Activated CD8-positive, alpha-beta T cell treated with anti-CD3 and anti-CD28 coated beads for 36 hours (primary cell): ENCODE data around the gene HMCN1. TPM values are rescaled to one million over a fixed set of nuclear protein-coding genes. Genes with fewer than 3 reads are reported as not detected.

Experiments used
- ATAC-seq: fragments of 200-7000 bp; cut with Tn5 transposase; one replicate; pipeline ENCODE4 v1.10.0; 2021; ENCODE audit warnings: mild to moderate bottlenecking, moderate library complexity
- CTCF ChIA-PET: fragments of 350-600 bp; sonication (Branson Sonifier 250); formaldehyde crosslinking; loops from one replicate; lab custom pipeline; 2021; ENCODE audit warnings: antibody characterized with exemption; lab: Charles Lee
- POLR2A ChIA-PET: fragments of 350-600 bp; sonication (Branson Sonifier 250); formaldehyde crosslinking; loops from one replicate; lab custom pipeline; 2021; ENCODE audit warnings: antibody characterized with exemption; lab: Charles Lee
- DNase-seq: peaks from one replicate; pipeline ENCODE4 v3.0.0-alpha.2; 2020
- H3K27ac Mint-ChIP-seq: one replicate; pipeline ENCODE4 v1.8.0; 2021; ENCODE audit warnings: mild to moderate bottlenecking, mixed read lengths
- H3K27me3 Mint-ChIP-seq: one replicate; pipeline ENCODE4 v1.8.0; 2021; ENCODE audit warnings: mixed read lengths
- H3K36me3 Mint-ChIP-seq: one replicate; pipeline ENCODE4 v1.8.0; 2021; ENCODE audit warnings: low read depth, mixed read lengths
- H3K4me1 Mint-ChIP-seq: one replicate; pipeline ENCODE4 v1.8.0; 2021; ENCODE audit warnings: low read depth, mixed read lengths
- H3K4me3 Mint-ChIP-seq: one replicate; pipeline ENCODE4 v1.8.0; 2021; ENCODE audit warnings: mild to moderate bottlenecking, moderate library complexity, mixed read lengths
- H3K9me3 Mint-ChIP-seq: one replicate; pipeline ENCODE4 v1.8.0; 2021; ENCODE audit warnings: mixed read lengths
- CTCF ChIP-seq: fragments of 200-600 bp; IDR thresholded peaks from one replicate; pipeline ENCODE4 v1.8.0; 2022; ENCODE audit warnings: antibody characterized with exemption, mild to moderate bottlenecking
- intact Hi-C: fragments of 100-400 bp; cut with micrococcal nuclease; formaldehyde crosslinking; loops from one replicate; pipeline ENCODE4 v1.10.0; 2022
- total RNA-seq, 2 experiments: library from RNA; stranded (reverse); gene quantifications; one replicate each; pipeline ENCODE4 v1.2.3, GENCODE V29; 2021

The HMCN1 gene
- total RNA-seq, 2 experiments from 2014 or later = not detected

DNA sequence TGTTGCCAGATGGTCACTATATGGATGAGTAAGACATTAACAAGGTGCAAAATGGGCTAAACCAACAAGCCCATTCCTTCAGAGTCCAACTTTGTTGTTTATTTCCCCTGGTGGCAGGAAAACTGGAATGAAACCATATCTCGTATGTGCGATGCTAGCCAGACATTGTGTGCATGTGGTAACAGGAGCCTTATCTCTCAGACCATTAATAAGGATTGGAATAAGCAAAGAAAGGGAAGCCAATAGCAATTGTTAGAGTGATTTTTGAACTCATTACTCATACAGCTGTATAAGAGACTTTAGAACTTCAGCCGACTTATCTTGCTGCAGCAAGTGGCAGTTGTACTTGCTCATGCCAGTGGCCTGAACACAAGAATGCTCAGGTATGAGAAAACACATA, 30.0 kb upstream of the HMCN1 start:
- TF ChIP-seq CTCF = no peak
- CTCF ChIA-PET = no interaction called here
- intact Hi-C loops = no loop called here
- Mint-ChIP-seq H3K27ac (no peak overlapping the region), H3K4me1 (peaks cover 5% of the 10 kb centered on the region), H3K27me3 (peaks cover 19% of the 10 kb centered on the region), H3K4me3 (no peak overlapping the region), H3K36me3 (no peaks in the 10 kb centered on the region), H3K9me3 (no peaks in the 10 kb centered on the region)
- DNase-seq (no peak), ATAC-seq (no peak)
- POLR2A ChIA-PET = no interaction called here

DNA sequence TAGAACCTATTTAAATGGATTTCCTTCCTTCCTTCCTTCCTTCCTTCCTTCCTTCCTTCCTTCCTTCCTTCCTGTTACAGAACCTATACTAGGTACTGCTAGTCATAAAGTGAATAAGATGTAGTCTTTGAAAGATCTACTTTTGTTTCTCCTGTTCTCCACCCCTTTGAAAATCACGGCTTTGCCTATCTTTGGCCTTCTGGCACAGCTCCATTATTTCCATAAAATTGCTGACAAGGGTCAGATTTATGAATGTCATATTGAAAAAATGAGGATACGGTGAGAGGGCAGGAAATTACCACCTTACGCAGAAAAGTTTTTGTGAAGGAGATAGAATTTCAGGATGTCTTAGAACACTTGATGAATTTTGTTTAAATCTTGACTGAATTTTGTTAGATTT, 18.1 kb upstream of the HMCN1 start:
- intact Hi-C loops = no loop called here
- ChIA-PET CTCF (no interaction called here), POLR2A (no interaction called here)
- no peak overlapping the region for H3K27ac Mint-ChIP-seq
- no peaks in the 10 kb centered on the region for H3K4me1 Mint-ChIP-seq
- peaks cover 2% of the 10 kb centered on the region for H3K9me3 Mint-ChIP-seq
- peaks cover 14% of the 10 kb centered on the region for H3K27me3 Mint-ChIP-seq
- no peak overlapping the region for H3K4me3 Mint-ChIP-seq
- H3K36me3 Mint-ChIP-seq = no peaks in the 10 kb centered on the region
- no peak for TF ChIP-seq CTCF
- no peak for DNase-seq
- ATAC-seq = no peak

DNA sequence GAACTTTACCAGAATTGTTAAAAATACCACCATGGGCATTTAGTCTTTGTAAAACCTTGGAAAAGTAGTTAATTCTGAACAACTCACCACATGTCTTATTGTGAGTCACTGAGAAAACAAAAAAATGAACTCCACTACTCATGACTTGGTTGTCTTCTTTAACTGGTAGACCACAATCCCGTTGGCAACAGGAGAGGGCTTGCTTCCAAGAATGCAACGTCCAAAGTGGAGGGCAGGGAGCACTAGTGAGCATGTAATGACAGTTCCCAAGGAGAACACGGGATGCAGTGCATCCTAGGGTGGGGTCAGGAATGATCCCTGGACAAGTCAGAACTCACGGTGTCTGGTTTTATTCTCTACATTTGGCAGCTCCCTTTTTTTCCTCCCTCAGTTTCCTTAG, 15.2 kb upstream of the HMCN1 start:
- Mint-ChIP-seq H3K36me3 (no peaks in the 10 kb centered on the region), H3K27me3 (peaks cover 12% of the 10 kb centered on the region), H3K4me1 (no peaks in the 10 kb centered on the region), H3K9me3 (no peaks in the 10 kb centered on the region), H3K4me3 (no peak overlapping the region), H3K27ac (no peak overlapping the region)
- no peak for ATAC-seq
- ChIA-PET POLR2A (no interaction called here), CTCF (no interaction called here)
- intact Hi-C loops = no loop called here
- no peak for TF ChIP-seq CTCF
- DNase-seq = no peak

- ChIA-PET CTCF (interaction anchor here (0.9 to 1.6 kb wide), 7 partner anchors 8 to 389 kb away, joined by 3 to 5 read pairs (median 4); partner anchors contain the start of gene HMCN1), POLR2A (interaction anchor here (0.6 kb wide), 1 partner anchor 14 kb away, joined by 3 read pairs; no protein-coding TSS in a partner anchor)
- no peaks in the 10 kb centered on the region for H3K9me3 Mint-ChIP-seq
- H3K27ac Mint-ChIP-seq = no peak overlapping the region
- peak; percentile 58 for TF ChIP-seq CTCF
- intact Hi-C loops = no loop called here
- no peak for ATAC-seq
- DNase-seq = no peak
- H3K27me3 Mint-ChIP-seq = peaks cover 6% of the 10 kb centered on the region
- no peaks in the 10 kb centered on the region for H3K36me3 Mint-ChIP-seq
- no peaks in the 10 kb centered on the region for H3K4me1 Mint-ChIP-seq
- no peak overlapping the region for H3K4me3 Mint-ChIP-seq
Observed at GRCh38 chr1:185720633-185721272, 13.4 kb upstream of the HMCN1 start.

- intact Hi-C loops = no loop called here
- no peaks in the 10 kb centered on the region for H3K4me1 Mint-ChIP-seq
Observed at GRCh38 chr1:185721553-185721952, 12.6 kb upstream of the HMCN1 start.

More at GRCh38 chr1:185721553-185721952, 12.6 kb upstream of the HMCN1 start:
- TF ChIP-seq CTCF = no peak
- Mint-ChIP-seq H3K27me3 (peaks cover 4% of the 10 kb centered on the region), H3K4me3 (no peak overlapping the region), H3K36me3 (no peaks in the 10 kb centered on the region), H3K9me3 (no peaks in the 10 kb centered on the region), H3K27ac (no peak overlapping the region)
- ATAC-seq (no peak), DNase-seq (no peak)
- ChIA-PET POLR2A (no interaction called here), CTCF (interaction anchor here (1.2 kb wide), 1 partner anchor 13 kb away, joined by 5 read pairs; the partner anchor contains the start of gene HMCN1)
